K562 (cell line): ENCODE data around the gene PRDM16.

Source experiments
- CREB1 ChIP-seq, 2 experiments: sonication (generic) in 1 of 2; formaldehyde crosslinking in 1 of 2; IDR thresholded peaks; 2 replicates each; pipeline versions ENCODE4 v1.6.1 to v1.8.0; 2012 to 2022; ENCODE audit warnings: inconsistent platforms in 1 of 2, mild to moderate bottlenecking in 1 of 2, missing genetic modification reagents in 1 of 2, moderate library complexity in 1 of 2
- EZH2 ChIP-seq: IDR thresholded peaks from 2 replicates; pipeline ENCODE4 v1.6.1; 2012; ENCODE audit warnings: low read depth, mild to moderate bottlenecking, inconsistent platforms, low read length, borderline replicate concordance
- IRF2 ChIP-seq: sonication (generic); formaldehyde crosslinking; IDR thresholded peaks from 2 replicates; pipeline ENCODE4 v1.8.1; 2022; ENCODE audit warnings: mild to moderate bottlenecking, missing genetic modification reagents
- SMARCC2 ChIP-seq: fragments of 450-650 bp; IDR thresholded peaks from 2 replicates; pipeline ENCODE4 v1.6.1; 2017; ENCODE audit warnings: antibody characterized with exemption, moderate library complexity, mild to moderate bottlenecking, low read depth
- TCF7L2 ChIP-seq: fragments of 150-350 bp; IDR thresholded peaks from 2 replicates; pipeline ENCODE4 v1.6.1; 2016; ENCODE audit warnings: low read depth, mild to moderate bottlenecking, low read length, moderate library complexity
- ZKSCAN8 ChIP-seq: fragments of 200-800 bp; sonication (Bioruptor generic); IDR thresholded peaks from 2 replicates; pipeline ENCODE4 v1.6.1; 2016; ENCODE audit warnings: missing genetic modification characterization, missing compliant biosample characterization
- ZNF174 ChIP-seq: fragments of 250-450 bp; sonication (Bioruptor Pico); IDR thresholded peaks from 2 replicates; pipeline ENCODE4 v1.4.0; 2020; ENCODE audit warnings: mild to moderate bottlenecking
- TF ChIP-seq, protein P1 (sequence below), 3 experiments: IDR thresholded peaks in 2 of 3; conservative IDR thresholded peaks in 1 of 3; 2 replicates each; pipeline ENCODE4 v1.5.1; 2011 to 2012; ENCODE audit warnings: low read length in 3 of 3, mild to moderate bottlenecking in 3 of 3, control low read depth in 2 of 3, improper control_type of control experiment in 1 of 3, inconsistent platforms in 1 of 3, low read depth in 1 of 3, mixed read lengths in 1 of 3, moderate library complexity in 1 of 3; ENCODE audit not compliant: insufficient read depth in 2 of 3

DNA sequence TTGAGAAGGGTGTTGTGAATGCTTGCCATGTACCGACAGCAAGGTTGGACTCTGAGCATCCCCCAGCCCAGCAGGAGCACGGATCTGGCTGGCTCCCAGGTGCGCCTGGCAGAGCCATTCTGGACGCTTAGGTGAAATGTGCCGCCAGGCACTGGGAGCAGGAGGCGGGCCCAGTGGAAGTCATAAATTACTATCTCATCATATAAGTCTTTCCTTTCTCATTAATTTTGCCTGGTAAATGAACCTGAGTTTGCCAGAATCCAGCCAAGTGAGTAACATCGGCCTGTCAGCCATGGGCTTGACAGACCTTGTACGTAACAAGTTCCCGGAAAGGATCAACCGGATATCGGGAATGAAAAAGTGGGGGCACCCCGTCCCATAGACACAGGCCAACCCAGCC lies 206.0 kb downstream of the PRDM16 start:
- TF ChIP-seq, protein P1, sequence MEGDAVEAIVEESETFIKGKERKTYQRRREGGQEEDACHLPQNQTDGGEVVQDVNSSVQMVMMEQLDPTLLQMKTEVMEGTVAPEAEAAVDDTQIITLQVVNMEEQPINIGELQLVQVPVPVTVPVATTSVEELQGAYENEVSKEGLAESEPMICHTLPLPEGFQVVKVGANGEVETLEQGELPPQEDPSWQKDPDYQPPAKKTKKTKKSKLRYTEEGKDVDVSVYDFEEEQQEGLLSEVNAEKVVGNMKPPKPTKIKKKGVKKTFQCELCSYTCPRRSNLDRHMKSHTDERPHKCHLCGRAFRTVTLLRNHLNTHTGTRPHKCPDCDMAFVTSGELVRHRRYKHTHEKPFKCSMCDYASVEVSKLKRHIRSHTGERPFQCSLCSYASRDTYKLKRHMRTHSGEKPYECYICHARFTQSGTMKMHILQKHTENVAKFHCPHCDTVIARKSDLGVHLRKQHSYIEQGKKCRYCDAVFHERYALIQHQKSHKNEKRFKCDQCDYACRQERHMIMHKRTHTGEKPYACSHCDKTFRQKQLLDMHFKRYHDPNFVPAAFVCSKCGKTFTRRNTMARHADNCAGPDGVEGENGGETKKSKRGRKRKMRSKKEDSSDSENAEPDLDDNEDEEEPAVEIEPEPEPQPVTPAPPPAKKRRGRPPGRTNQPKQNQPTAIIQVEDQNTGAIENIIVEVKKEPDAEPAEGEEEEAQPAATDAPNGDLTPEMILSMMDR (IDR thresholded peaks at IDR 0.05 in 2 of 3, conservative IDR thresholded peaks at IDR 0.05 in 1 of 3; ENCODE audit: insufficient read depth in 2 of 3, low read depth in 1 of 3, low read length in 3 of 3), result no peak
- TF ChIP-seq TCF7L2 (no peak), SMARCC2 (no peak), ZKSCAN8 (CRISPR knock-in tag) (no peak), EZH2 (no peak), IRF2 (CRISPR knock-in tag) (no peak), ZNF174 (no peak), CREB1 (IDR thresholded peaks at IDR 0.05) (no peak), CREB1 (CRISPR knock-in tag; IDR thresholded peaks at IDR 0.05) (no peak)
